DND-41 (cell line): ENCODE results near the gene DDX51.

Experiments
- EZH2 ChIP-seq: IDR thresholded peaks from 3 replicates; pipeline ENCODE4 v1.6.1; 2012; ENCODE audit warnings: borderline replicate concordance, low read depth, mild to moderate bottlenecking, moderate library complexity, low read length, inconsistent platforms; ENCODE audit not compliant: severe bottlenecking
- TF ChIP-seq, protein P1 (sequence below): IDR thresholded peaks from 2 replicates; pipeline ENCODE4 v1.5.1; 2012; ENCODE audit warnings: borderline replicate concordance, low read length, moderate library complexity, mild to moderate bottlenecking; ENCODE audit not compliant: poor library complexity, severe bottlenecking; ENCODE audit errors: extremely low read depth

DNA sequence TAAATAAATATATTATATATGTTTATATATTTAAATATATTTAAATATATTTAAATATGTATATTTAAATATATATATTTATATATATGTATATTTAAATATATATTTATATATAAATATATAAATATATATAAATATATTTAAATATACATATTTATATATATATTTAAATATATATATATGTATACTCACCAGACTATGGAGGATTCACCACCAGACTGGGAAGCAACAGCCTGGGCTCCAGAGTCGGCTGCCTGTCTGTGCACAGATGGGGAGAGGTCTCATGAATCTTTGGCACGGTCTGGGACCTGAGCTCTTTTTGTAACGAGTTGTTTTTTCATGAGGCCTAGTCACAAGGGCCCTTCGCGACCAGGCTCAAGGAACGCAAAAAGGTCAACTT lies 21.5 kb upstream of the DDX51 start:
- TF ChIP-seq, protein P1, sequence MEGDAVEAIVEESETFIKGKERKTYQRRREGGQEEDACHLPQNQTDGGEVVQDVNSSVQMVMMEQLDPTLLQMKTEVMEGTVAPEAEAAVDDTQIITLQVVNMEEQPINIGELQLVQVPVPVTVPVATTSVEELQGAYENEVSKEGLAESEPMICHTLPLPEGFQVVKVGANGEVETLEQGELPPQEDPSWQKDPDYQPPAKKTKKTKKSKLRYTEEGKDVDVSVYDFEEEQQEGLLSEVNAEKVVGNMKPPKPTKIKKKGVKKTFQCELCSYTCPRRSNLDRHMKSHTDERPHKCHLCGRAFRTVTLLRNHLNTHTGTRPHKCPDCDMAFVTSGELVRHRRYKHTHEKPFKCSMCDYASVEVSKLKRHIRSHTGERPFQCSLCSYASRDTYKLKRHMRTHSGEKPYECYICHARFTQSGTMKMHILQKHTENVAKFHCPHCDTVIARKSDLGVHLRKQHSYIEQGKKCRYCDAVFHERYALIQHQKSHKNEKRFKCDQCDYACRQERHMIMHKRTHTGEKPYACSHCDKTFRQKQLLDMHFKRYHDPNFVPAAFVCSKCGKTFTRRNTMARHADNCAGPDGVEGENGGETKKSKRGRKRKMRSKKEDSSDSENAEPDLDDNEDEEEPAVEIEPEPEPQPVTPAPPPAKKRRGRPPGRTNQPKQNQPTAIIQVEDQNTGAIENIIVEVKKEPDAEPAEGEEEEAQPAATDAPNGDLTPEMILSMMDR, result no peak
- TF ChIP-seq EZH2, result no peak
